GM12873 (cell line): ENCODE data around the gene MDM4.
A peak's percentile ranks its signal among the peaks of the same experiment; 100 is the strongest.

Experiments used
- CTCF ChIP-seq: IDR thresholded peaks from 2 replicates; pipeline ENCODE4 v1.5.1; 2012; ENCODE audit warnings: low read depth, mild to moderate bottlenecking, moderate library complexity, low read length, control low read depth; ENCODE audit not compliant: insufficient read depth; ENCODE audit errors: missing control alignments

The MDM4 gene

DNA sequence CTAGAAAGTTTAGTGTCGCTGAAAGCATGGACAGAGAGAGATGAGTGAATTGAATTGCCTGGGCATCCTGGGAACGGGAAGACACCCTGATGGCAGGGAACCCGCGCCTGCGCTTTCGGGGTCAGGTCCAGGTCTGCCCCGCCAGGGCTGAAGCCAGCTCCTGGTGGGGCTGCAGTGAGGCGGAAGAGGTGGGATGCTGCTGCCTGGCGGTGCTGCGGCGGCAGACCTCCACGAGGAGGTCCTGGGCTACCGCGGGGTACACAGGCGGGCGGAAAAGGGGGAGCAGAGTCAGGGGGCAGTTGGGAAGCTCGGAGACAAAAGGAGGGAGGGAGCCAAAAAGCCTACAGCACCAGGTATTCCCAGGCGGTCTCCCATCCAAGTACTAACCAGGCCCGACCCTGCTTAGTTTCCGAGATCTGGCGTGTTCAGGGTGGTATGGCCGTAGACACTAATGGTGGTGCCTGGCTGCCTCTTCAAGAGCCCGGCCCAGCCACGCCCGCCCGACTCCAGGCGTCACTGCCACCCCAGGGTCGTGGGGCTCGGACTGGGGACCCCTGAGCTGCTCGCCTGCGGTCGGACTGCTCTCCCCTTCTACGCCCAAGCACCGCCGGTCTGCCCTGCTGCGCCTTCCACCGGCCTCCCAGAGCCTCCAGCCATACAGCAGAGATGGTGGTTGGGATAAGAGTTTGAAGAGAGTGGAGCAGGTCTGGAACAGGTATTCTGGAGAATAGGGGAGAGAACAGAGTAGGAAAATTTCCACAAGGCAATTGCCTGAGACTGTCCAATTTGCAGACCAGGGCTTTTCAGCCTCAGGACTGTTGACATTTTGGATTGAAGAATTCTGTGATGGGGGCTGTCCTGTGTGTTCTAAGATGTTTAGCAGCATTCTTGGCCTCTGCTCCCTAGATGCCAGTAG lies 46.1 kb downstream of the MDM4 start:
- TF ChIP-seq CTCF = no peak

- no peak for TF ChIP-seq CTCF
These were observed 47.1 kb downstream of the MDM4 start for GRCh38 chr1:204563307-204563706.

GRCh38 chr1:204563780-204564179 lies 47.6 kb downstream of the MDM4 start:
- TF ChIP-seq CTCF = no peak

GRCh38 chr1:204564835-204565234 lies 48.6 kb downstream of the MDM4 start:
- no peak for TF ChIP-seq CTCF

- TF ChIP-seq CTCF = peak; percentile 68
These were observed 49.7 kb downstream of the MDM4 start for GRCh38 chr1:204565617-204566582.

- TF ChIP-seq CTCF = no peak
These were observed 50.4 kb downstream of the MDM4 start for GRCh38 chr1:204566583-204566955.

DNA sequence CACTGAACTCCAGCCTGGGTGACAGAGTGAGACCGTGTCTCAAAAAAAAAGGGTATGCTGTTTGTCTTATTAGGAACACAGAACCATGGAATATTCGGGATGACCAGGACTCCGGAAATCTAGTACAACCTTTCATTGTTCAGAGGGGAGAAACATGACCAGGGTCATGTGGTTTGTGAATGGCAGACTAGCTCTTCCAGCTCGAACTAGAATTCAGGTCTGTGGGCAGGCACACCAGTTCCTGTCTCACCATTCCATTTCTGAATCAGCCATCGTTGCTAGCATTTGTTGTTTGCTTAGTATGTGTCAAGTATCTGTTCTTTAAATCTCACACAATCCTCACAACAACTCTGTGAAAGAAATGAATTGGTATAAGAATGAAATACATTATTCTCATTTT lies 50.9 kb downstream of the MDM4 start:
- no peak for TF ChIP-seq CTCF
